ACC112 (cell line): ENCODE data around the gene HOXD4.
A peak's percentile ranks its signal among the peaks of the same experiment; 100 is the strongest.

Experiments
- H2AFZ ChIP-seq: fragments of 200-600 bp; sonication (generic); one replicate; pipeline ENCODE4 v1.6.0; 2017; ENCODE audit warnings: antibody characterized with exemption, low read length; ENCODE audit not compliant: unreplicated experiment
- H3K27ac ChIP-seq: fragments of 200-600 bp; sonication (generic); 2 replicates; pipeline ENCODE4 v1.5.1; 2014; ENCODE audit warnings: low read depth, mild to moderate bottlenecking, antibody characterized with exemption, low read length, moderate library complexity
- H3K27me3 ChIP-seq: fragments of 200-600 bp; sonication (generic); 2 replicates; pipeline ENCODE4 v1.6.1; 2014; ENCODE audit warnings: mild to moderate bottlenecking, antibody characterized with exemption, low read length, moderate library complexity, mixed read lengths; ENCODE audit not compliant: insufficient read depth
- H3K36me3 ChIP-seq: fragments of 200-600 bp; sonication (generic); 2 replicates; pipeline ENCODE4 v1.6.1; 2016; ENCODE audit warnings: mild to moderate bottlenecking, antibody characterized with exemption, low read length, moderate library complexity, mixed read lengths; ENCODE audit not compliant: insufficient read depth
- H3K4me1 ChIP-seq: fragments of 200-600 bp; sonication (generic); one replicate; pipeline ENCODE4 v1.6.1; 2016; ENCODE audit warnings: low read length, mixed read lengths; ENCODE audit not compliant: insufficient read depth, unreplicated experiment, control insufficient read depth
- H3K4me3 ChIP-seq: fragments of 200-600 bp; sonication (generic); 2 replicates; pipeline ENCODE4 v1.5.1; 2014; ENCODE audit warnings: mild to moderate bottlenecking, low read depth, low read length
- H3K79me2 ChIP-seq: fragments of 200-600 bp; sonication (generic); one replicate; pipeline ENCODE4 v1.6.0; 2016; ENCODE audit warnings: low read length; ENCODE audit not compliant: control insufficient read depth, unreplicated experiment, insufficient read depth

The HOXD4 gene

GRCh38 chr2:176123411-176124109 lies 27.8 kb upstream of the HOXD4 start:
- Histone ChIP-seq H3K27me3 (peaks cover 36% of the 10 kb centered on the region), H2AFZ (peak overlapping the region; percentile 94), H3K4me3 (peak overlapping the region; percentile 92)

GRCh38 chr2:176124110-176124946 lies 27.0 kb upstream of the HOXD4 start:
- peaks cover 8% of the 10 kb centered on the region for H3K4me1 ChIP-seq
- H3K79me2 ChIP-seq: no peaks in the 10 kb centered on the region
- H2AFZ ChIP-seq: no peak overlapping the region
- no peak overlapping the region; the same call in 1 of the 2 replicates for H3K4me3 ChIP-seq
- H3K27me3 ChIP-seq: peaks cover 30% of the 10 kb centered on the region
- H3K36me3 ChIP-seq: no peaks in the 10 kb centered on the region
- H3K27ac ChIP-seq: no peak overlapping the region

More at GRCh38 chr2:176123411-176124109, 27.8 kb upstream of the HOXD4 start:
- no peaks in the 10 kb centered on the region for H3K36me3 ChIP-seq
- H3K79me2 ChIP-seq: no peaks in the 10 kb centered on the region
- no peak overlapping the region for H3K27ac ChIP-seq
- peaks cover 8% of the 10 kb centered on the region for H3K4me1 ChIP-seq

- H2AFZ ChIP-seq: no peak overlapping the region
- peaks cover 21% of the 10 kb centered on the region for H3K27me3 ChIP-seq
- no peaks in the 10 kb centered on the region for H3K79me2 ChIP-seq
- H3K4me3 ChIP-seq: no peak overlapping the region
- no peak overlapping the region for H3K27ac ChIP-seq
- H3K4me1 ChIP-seq: peaks cover 8% of the 10 kb centered on the region
- no peaks in the 10 kb centered on the region for H3K36me3 ChIP-seq
Observed at GRCh38 chr2:176124947-176125771, 26.2 kb upstream of the HOXD4 start.

- Histone ChIP-seq H2AFZ (no peak overlapping the region), H3K4me3 (no peak overlapping the region), H3K27ac (no peak overlapping the region), H3K79me2 (no peaks in the 10 kb centered on the region), H3K4me1 (peaks cover 8% of the 10 kb centered on the region), H3K27me3 (peaks cover 16% of the 10 kb centered on the region), H3K36me3 (no peaks in the 10 kb centered on the region)
Observed at GRCh38 chr2:176125772-176126054, 25.6 kb upstream of the HOXD4 start.

- Histone ChIP-seq H3K4me1 (peaks cover 13% of the 10 kb centered on the region), H3K27me3 (peaks cover 1% of the 10 kb centered on the region), H3K36me3 (peaks cover 2% of the 10 kb centered on the region; the same call in 1 of the 2 replicates), H3K27ac (no peak overlapping the region), H3K4me3 (peak overlapping the region; percentile 79), H3K79me2 (peaks cover 10% of the 10 kb centered on the region), H2AFZ (peak overlapping the region; percentile 91)
Observed at GRCh38 chr2:176126929-176127773, 24.2 kb upstream of the HOXD4 start.

- Histone ChIP-seq H3K36me3 (peaks cover 4% of the 10 kb centered on the region; the same call in 1 of the 2 replicates), H3K4me3 (peak overlapping the region; percentile 79), H3K27ac (0 out of 2 replicates have a peak overlapping the region, but pooled peaks have one; percentile 74), H3K27me3 (no peaks in the 10 kb centered on the region), H2AFZ (no peak overlapping the region), H3K79me2 (peaks cover 14% of the 10 kb centered on the region), H3K4me1 (peaks cover 13% of the 10 kb centered on the region)
Observed at GRCh38 chr2:176127774-176128072, 23.6 kb upstream of the HOXD4 start.

GRCh38 chr2:176128172-176128981 lies 23.0 kb upstream of the HOXD4 start:
- peak overlapping the region; percentile 89 for H2AFZ ChIP-seq
- H3K36me3 ChIP-seq: peaks cover 4% of the 10 kb centered on the region; the same call in 1 of the 2 replicates
- peaks cover 13% of the 10 kb centered on the region for H3K4me1 ChIP-seq
- H3K79me2 ChIP-seq: peaks cover 15% of the 10 kb centered on the region
- no peaks in the 10 kb centered on the region for H3K27me3 ChIP-seq
- peak overlapping the region; percentile 79 for H3K4me3 ChIP-seq
- peak overlapping the region; percentile 74 for H3K27ac ChIP-seq

- Histone ChIP-seq H3K79me2 (peaks cover 18% of the 10 kb centered on the region), H3K4me1 (peaks cover 15% of the 10 kb centered on the region), H2AFZ (peak within 1 kb of the TSS; percentile 89), H3K27me3 (no peaks in the 10 kb centered on the region), H3K27ac (peak within 1 kb of the TSS; percentile 74), H3K36me3 (peaks cover 4% of the 10 kb centered on the region; the same call in 1 of the 2 replicates), H3K4me3 (peak within 1 kb of the TSS; percentile 79)
Observed at GRCh38 chr2:176128982-176129796, 22.2 kb upstream of the HOXD4 start, which contains the start of gene HOXD8. Gene HOXD8 (plus strand): TSS chr2:176129705. CDS start chr2:176130367, 662 bp downstream.

GRCh38 chr2:176129813-176130146 lies 21.6 kb upstream of the HOXD4 start:
- Histone ChIP-seq H3K4me3 (peak overlapping the region; percentile 79), H3K79me2 (peaks cover 23% of the 10 kb centered on the region), H2AFZ (peak overlapping the region; percentile 80)

More at GRCh38 chr2:176129813-176130146, 21.6 kb upstream of the HOXD4 start:
- Histone ChIP-seq H3K36me3 (peaks cover 4% of the 10 kb centered on the region; the same call in 1 of the 2 replicates), H3K4me1 (peaks cover 20% of the 10 kb centered on the region), H3K27me3 (no peaks in the 10 kb centered on the region), H3K27ac (peak overlapping the region; percentile 74)
